GM12892 (cell line): Measurements from ENCODE around the gene BEND3.

Source experiments
- POLR2A ChIP-seq: IDR thresholded peaks from 2 replicates; pipeline ENCODE4 v1.6.1; 2011; ENCODE audit warnings: low read depth, low read length, control low read depth
- TAF1 ChIP-seq: IDR thresholded peaks from 2 replicates; pipeline ENCODE4 v1.6.1; 2011; ENCODE audit warnings: low read depth, mild to moderate bottlenecking, control low read depth, low read length, borderline replicate concordance

- TF ChIP-seq POLR2A (no peak), TAF1 (no peak)
Observed at GRCh38 chr6:107121266-107121665, 6.0 kb upstream of the BEND3 start.
